ENCODE results near the gene FAM184A.

FAM184A gene

DNA sequence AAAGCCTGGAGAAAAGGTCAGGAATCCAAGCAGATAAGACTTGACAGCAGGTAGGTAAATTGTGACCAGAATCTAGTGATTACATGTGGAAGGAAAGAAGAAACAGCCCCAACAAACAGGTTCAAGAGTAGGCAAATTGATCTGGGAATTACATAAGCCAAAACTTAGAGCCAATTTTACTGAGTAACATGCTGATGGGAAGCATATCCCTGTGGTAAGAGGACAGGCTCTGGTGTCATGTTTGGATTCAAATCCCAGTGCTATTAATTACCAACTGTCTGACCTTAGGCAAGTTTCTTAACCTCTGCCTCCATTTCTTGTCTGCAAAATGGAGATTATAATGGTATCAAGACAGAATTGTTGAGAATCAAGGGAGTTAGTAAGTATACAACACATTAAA lies 163.9 kb downstream of the FAM184A start:
- no peak overlapping the region for H3K4me3 ChIP-seq (ENCODE audit: severe bottlenecking)
- H3K36me3 ChIP-seq (ENCODE audit: low read depth) = peaks cover 86% of the 10 kb centered on the region
- H3K27me3 ChIP-seq (ENCODE audit: insufficient read depth, poor library complexity, severe bottlenecking) = no peaks in the 10 kb centered on the region
- DNase-seq (ENCODE audit: low spot score) = no peak
- H3K4me1 ChIP-seq (ENCODE audit: insufficient read depth, poor library complexity, severe bottlenecking) = no peaks in the 10 kb centered on the region
- H3K27ac ChIP-seq (ENCODE audit: poor library complexity, severe bottlenecking) = no peak overlapping the region
- TF ChIP-seq, protein P1, sequence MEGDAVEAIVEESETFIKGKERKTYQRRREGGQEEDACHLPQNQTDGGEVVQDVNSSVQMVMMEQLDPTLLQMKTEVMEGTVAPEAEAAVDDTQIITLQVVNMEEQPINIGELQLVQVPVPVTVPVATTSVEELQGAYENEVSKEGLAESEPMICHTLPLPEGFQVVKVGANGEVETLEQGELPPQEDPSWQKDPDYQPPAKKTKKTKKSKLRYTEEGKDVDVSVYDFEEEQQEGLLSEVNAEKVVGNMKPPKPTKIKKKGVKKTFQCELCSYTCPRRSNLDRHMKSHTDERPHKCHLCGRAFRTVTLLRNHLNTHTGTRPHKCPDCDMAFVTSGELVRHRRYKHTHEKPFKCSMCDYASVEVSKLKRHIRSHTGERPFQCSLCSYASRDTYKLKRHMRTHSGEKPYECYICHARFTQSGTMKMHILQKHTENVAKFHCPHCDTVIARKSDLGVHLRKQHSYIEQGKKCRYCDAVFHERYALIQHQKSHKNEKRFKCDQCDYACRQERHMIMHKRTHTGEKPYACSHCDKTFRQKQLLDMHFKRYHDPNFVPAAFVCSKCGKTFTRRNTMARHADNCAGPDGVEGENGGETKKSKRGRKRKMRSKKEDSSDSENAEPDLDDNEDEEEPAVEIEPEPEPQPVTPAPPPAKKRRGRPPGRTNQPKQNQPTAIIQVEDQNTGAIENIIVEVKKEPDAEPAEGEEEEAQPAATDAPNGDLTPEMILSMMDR (IDR thresholded peaks at IDR 0.05; ENCODE audit: poor library complexity, severe bottlenecking) = no peak
- no peak for ATAC-seq (ENCODE audit: low read depth)
- H3K9me3 ChIP-seq (ENCODE audit: severe bottlenecking) = no peaks in the 10 kb centered on the region

DNA sequence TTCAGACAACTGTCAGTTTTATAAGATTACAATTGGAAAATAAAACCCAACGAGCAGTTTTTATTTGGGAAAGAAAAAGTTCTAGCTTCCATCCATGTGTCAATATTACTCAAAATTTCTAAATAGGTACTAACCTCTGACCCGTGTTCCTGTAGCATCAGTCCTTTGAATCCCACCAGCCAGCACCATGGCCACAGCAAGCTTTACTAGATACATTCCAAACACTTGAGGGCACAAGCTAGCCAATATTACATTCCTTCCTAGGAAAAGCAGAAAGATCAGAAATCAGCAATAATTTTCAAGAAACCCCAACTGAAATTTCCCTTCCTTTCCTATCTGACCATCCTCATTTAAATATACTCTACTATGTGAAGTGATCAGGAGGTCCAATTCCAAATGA lies 165.3 kb downstream of the FAM184A start:
- H3K9me3 ChIP-seq (ENCODE audit: severe bottlenecking) = no peaks in the 10 kb centered on the region
- ATAC-seq (ENCODE audit: low read depth) (no peak), DNase-seq (ENCODE audit: low spot score) (no peak)
- no peak overlapping the region for H3K4me3 ChIP-seq (ENCODE audit: severe bottlenecking)
- no peaks in the 10 kb centered on the region for H3K4me1 ChIP-seq (ENCODE audit: insufficient read depth, poor library complexity, severe bottlenecking)
- H3K36me3 ChIP-seq (ENCODE audit: low read depth) = peaks cover 87% of the 10 kb centered on the region
- H3K27ac ChIP-seq (ENCODE audit: poor library complexity, severe bottlenecking) = no peak overlapping the region
- TF ChIP-seq, protein P1 (IDR thresholded peaks at IDR 0.05; ENCODE audit: poor library complexity, severe bottlenecking) = no peak
- no peaks in the 10 kb centered on the region for H3K27me3 ChIP-seq (ENCODE audit: insufficient read depth, poor library complexity, severe bottlenecking)

DNA sequence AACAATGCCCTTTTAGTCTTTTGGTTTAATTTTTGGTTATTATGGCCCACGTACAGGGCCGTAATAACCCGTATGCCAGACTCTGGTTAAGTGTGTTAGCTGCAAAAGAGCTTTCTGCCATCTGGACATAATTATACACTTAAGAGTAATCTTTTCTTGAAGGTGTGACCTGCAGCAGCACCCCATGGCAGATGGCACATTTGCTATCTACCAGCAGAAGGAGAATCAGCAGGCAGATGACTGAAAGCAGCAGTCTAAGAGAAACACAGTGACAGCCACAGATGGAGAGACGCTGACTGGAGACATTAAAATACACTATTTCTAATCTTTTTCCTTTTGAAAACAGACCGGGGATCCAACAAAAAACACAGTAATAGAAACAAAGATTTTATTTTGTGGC lies 165.8 kb downstream of the FAM184A start:
- DNase-seq (ENCODE audit: low spot score) (no peak), ATAC-seq (ENCODE audit: low read depth) (no peak)
- Histone ChIP-seq H3K27ac (ENCODE audit: poor library complexity, severe bottlenecking) (no peak overlapping the region), H3K4me1 (ENCODE audit: insufficient read depth, poor library complexity, severe bottlenecking) (no peaks in the 10 kb centered on the region), H3K27me3 (ENCODE audit: insufficient read depth, poor library complexity, severe bottlenecking) (no peaks in the 10 kb centered on the region), H3K9me3 (ENCODE audit: severe bottlenecking) (no peaks in the 10 kb centered on the region), H3K4me3 (ENCODE audit: severe bottlenecking) (no peak overlapping the region), H3K36me3 (ENCODE audit: low read depth) (peaks cover 87% of the 10 kb centered on the region)
- TF ChIP-seq, protein P1 (IDR thresholded peaks at IDR 0.05; ENCODE audit: poor library complexity, severe bottlenecking) = no peak
